ENCODE measurements around the gene TBC1D9.

The TBC1D9 gene

GRCh38 chr4:140726776-140727500, 29.2 kb downstream of the TBC1D9 start:
- Histone ChIP-seq H3K9me2 (replicated peaks; ENCODE audit: control insufficient read depth, low read length) (no peaks in the 10 kb centered on the region), H3F3A (ENCODE audit: control insufficient read depth, insufficient read depth) (no peaks in the 10 kb centered on the region), H3K4me3 (ENCODE audit: low read length) (no peak overlapping the region), H3K79me2 (ENCODE audit: control insufficient read depth, low read length) (no peaks in the 10 kb centered on the region), H3K4me2 (ENCODE audit: low read length) (no peak overlapping the region), H3K36me3 (ENCODE audit: control insufficient read depth, low read length) (no peaks in the 10 kb centered on the region), H4K20me1 (ENCODE audit: control insufficient read depth, insufficient read depth, low read depth, low read length) (no peaks in the 10 kb centered on the region), H3K4me1 (ENCODE audit: control insufficient read depth, low read length) (peaks cover 4% of the 10 kb centered on the region), H3K27me3 (ENCODE audit: control insufficient read depth, low read length) (no peaks in the 10 kb centered on the region), H3K27ac (ENCODE audit: low read depth, low read length) (no peak overlapping the region), H3K9me3 (ENCODE audit: control insufficient read depth, insufficient read depth, low read length) (no peaks in the 10 kb centered on the region)
- no peak for TF ChIP-seq EZH2phosphoT487 (IDR thresholded peaks at IDR 0.05; ENCODE audit: borderline replicate concordance, low read length)
- no peak for TF ChIP-seq CTCF (IDR thresholded peaks at IDR 0.05; ENCODE audit: low read depth, low read length, poor library complexity, severe bottlenecking)

- TF ChIP-seq EZH2phosphoT487 (IDR thresholded peaks at IDR 0.05; ENCODE audit: borderline replicate concordance, low read length), result no peak
- TF ChIP-seq CTCF (IDR thresholded peaks at IDR 0.05; ENCODE audit: low read depth, low read length, poor library complexity, severe bottlenecking), result no peak
- Histone ChIP-seq H3K4me2 (ENCODE audit: low read length) (no peak overlapping the region), H4K20me1 (ENCODE audit: control insufficient read depth, insufficient read depth, low read depth, low read length) (no peaks in the 10 kb centered on the region), H3K36me3 (ENCODE audit: control insufficient read depth, low read length) (no peaks in the 10 kb centered on the region), H3K79me2 (ENCODE audit: control insufficient read depth, low read length) (no peaks in the 10 kb centered on the region), H3F3A (ENCODE audit: control insufficient read depth, insufficient read depth) (no peaks in the 10 kb centered on the region), H3K9me3 (ENCODE audit: control insufficient read depth, insufficient read depth, low read length) (no peaks in the 10 kb centered on the region), H3K9me2 (replicated peaks; ENCODE audit: control insufficient read depth, low read length) (no peaks in the 10 kb centered on the region), H3K4me1 (ENCODE audit: control insufficient read depth, low read length) (peaks cover 18% of the 10 kb centered on the region), H3K4me3 (ENCODE audit: low read length) (no peak overlapping the region), H3K27ac (ENCODE audit: low read depth, low read length) (no peak overlapping the region), H3K27me3 (ENCODE audit: control insufficient read depth, low read length) (no peaks in the 10 kb centered on the region)
Measured at GRCh38 chr4:140725556-140725955, 30.6 kb downstream of the TBC1D9 start.

GRCh38 chr4:140724760-140725159, 31.4 kb downstream of the TBC1D9 start:
- Histone ChIP-seq H3K27me3 (ENCODE audit: control insufficient read depth, low read length) (no peaks in the 10 kb centered on the region), H3K36me3 (ENCODE audit: control insufficient read depth, low read length) (no peaks in the 10 kb centered on the region), H3K9me2 (replicated peaks; ENCODE audit: control insufficient read depth, low read length) (no peaks in the 10 kb centered on the region), H3F3A (ENCODE audit: control insufficient read depth, insufficient read depth) (no peaks in the 10 kb centered on the region), H3K4me3 (ENCODE audit: low read length) (no peak overlapping the region), H3K4me1 (ENCODE audit: control insufficient read depth, low read length) (peaks cover 26% of the 10 kb centered on the region), H3K9me3 (ENCODE audit: control insufficient read depth, insufficient read depth, low read length) (no peaks in the 10 kb centered on the region), H4K20me1 (ENCODE audit: control insufficient read depth, insufficient read depth, low read depth, low read length) (no peaks in the 10 kb centered on the region), H3K79me2 (ENCODE audit: control insufficient read depth, low read length) (no peaks in the 10 kb centered on the region), H3K4me2 (ENCODE audit: low read length) (no peak overlapping the region), H3K27ac (ENCODE audit: low read depth, low read length) (no peak overlapping the region)
- no peak for TF ChIP-seq CTCF (IDR thresholded peaks at IDR 0.05; ENCODE audit: low read depth, low read length, poor library complexity, severe bottlenecking)

Measured in DOHH2 (cell line).